Measurements from ENCODE around the gene CA10. TPM values are rescaled to one million over a fixed set of nuclear protein-coding genes. Genes with fewer than 3 reads are reported as not detected.

Gene CA10
- total RNA-seq, 1 experiment from 2014 or later, result not detected

DNA sequence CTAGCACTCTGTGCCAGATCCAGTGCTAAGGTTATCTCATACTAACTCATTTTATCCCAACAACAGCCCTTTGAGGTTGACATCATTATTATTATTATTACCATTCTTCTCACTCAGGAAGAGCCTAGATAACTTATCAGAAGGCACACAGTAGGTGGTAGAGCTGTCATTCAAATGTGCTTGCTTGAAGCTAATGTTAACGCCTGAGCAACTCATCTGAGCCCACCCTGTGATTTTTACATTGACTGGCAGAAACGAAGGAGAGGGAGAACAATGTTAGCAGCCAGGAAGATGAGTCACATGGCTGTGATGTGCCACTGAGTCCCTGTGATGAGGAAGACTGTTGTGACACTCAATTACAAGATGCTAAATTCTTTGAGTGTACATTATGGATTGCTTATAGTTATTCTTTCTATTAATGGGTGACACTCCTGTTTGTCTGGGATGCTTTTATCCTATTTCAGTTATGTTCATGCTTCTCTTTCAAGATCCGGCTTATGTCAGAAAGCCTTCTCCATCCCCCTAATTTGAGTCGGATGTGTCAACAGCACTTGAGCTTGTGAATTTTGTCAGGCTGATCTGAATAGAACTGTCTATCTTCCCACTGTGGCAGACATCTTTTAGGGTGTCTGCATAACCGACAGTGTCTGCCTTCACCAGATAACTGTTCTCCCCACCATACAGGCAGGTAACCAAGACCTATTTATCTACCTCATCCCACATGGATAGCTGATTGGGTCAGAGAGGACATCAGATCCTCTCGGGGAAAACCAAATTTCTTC lies 426.4 kb downstream of the CA10 start:
- H3K27me3 ChIP-seq, result no peaks in the 10 kb centered on the region

GRCh38 chr17:51730303-51731050 lies 428.0 kb downstream of the CA10 start:
- no peaks in the 10 kb centered on the region for H3K36me3 ChIP-seq
- no peaks in the 10 kb centered on the region for H3K9me3 ChIP-seq (replicated peaks)
- no peak overlapping the region for H3K4me3 ChIP-seq
- H3K4me1 ChIP-seq, result no peaks in the 10 kb centered on the region
- no peaks in the 10 kb centered on the region for H3K27me3 ChIP-seq
- DNase-seq, result no peak
- no peak overlapping the region for H3K27ac ChIP-seq

More for the DNA sequence above, 426.4 kb downstream of the CA10 start:
- Histone ChIP-seq H3K4me1 (no peaks in the 10 kb centered on the region), H3K36me3 (no peaks in the 10 kb centered on the region), H3K27ac (no peak overlapping the region), H3K4me3 (no peak overlapping the region), H3K9me3 (replicated peaks) (no peaks in the 10 kb centered on the region)
- no peak for DNase-seq

DNA sequence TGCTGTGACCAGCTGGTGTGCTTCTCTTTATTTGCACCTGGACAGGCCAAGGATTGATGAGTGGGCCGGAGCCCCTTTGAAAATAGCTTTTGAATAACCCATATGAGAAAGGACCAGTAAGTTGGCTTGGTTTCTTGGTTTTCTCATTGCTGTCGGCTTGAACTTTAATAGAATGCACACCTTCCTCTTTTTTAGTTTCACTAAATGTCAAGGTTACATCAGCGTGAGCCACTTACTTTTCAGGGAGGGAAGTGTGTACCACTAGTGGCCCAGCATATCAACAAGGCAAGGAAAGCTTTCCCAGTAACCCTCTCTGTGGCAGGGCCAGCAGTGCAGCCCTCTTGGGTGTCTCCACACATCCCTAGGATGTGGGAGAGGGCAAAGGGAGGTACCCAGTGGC lies 433.3 kb downstream of the CA10 start:
- H3K27ac ChIP-seq, result no peak overlapping the region
- no peaks in the 10 kb centered on the region for H3K4me1 ChIP-seq
- no peaks in the 10 kb centered on the region for H3K27me3 ChIP-seq
- H3K9me3 ChIP-seq (replicated peaks), result no peaks in the 10 kb centered on the region
- H3K36me3 ChIP-seq, result no peaks in the 10 kb centered on the region
- H3K4me3 ChIP-seq, result no peak overlapping the region
- DNase-seq, result no peak

DNA sequence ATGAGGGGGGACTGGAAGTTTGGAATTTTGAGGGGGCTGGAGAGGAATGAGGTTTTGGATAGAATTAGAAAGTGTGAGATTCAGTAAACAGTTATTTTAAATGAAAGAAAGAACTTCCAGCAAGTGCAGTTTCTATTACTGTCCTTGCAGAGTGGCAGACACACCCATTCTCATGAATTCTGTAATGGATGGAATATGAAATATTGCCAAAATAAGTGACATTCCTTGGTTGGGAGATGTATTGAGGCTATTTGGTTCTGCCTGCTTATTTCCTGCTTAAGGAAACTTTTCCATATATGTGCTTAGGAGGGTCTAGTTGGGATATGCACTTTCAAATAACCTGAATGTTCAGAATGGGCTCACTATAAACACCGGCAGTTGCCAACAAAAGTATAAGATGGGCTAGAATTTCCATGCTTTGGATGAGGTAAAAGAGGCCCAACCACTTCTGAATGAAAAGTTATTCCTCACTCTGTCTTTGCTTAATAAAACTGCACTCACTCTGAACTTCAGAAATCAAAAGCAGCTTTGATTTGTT lies 434.4 kb downstream of the CA10 start:
- H3K36me3 ChIP-seq, result no peaks in the 10 kb centered on the region
- H3K9me3 ChIP-seq (replicated peaks), result no peaks in the 10 kb centered on the region
- no peak overlapping the region for H3K4me3 ChIP-seq
- H3K4me1 ChIP-seq, result no peaks in the 10 kb centered on the region
- no peaks in the 10 kb centered on the region for H3K27me3 ChIP-seq
- DNase-seq, result no peak
- H3K27ac ChIP-seq, result no peak overlapping the region

DNA sequence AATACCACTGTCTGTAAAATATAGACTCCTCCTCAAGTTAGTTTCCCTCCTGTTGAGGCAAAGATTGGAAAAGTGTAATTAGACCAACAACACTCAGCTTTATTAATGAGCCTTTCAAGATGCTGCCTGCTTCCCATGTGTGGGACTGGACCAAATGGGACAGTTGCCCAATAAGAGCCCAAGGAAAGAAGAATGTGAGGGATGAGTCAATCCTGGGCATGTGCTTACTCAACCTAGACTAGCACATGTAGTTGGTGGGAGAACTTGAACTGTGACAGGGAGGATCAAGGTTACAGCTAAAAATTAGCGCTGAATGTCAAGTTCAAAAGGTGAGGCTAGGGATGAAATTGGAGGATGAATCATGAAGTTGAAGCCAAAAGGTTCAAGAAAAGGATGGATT lies 435.5 kb downstream of the CA10 start:
- no peak for DNase-seq
- H3K4me1 ChIP-seq, result no peaks in the 10 kb centered on the region

DNA sequence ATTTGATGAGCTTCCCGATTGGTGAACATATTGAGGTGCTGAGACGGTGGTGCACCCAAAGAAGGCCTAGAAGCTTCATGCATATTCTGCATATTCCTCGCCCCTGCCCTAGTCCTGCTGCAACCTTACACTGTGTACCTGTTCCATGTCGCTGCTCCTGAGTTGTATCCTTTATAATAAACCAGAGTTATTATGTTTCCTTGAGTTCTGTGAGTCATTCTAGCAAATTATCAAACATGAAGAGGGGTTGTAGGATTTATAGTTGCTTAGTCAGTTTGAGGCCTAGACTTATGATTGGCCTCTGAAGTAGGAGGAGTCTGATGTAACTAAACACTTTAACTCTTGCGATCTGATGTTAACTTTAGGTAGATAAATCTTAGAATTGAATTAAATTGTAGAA lies 436.8 kb downstream of the CA10 start:
- Histone ChIP-seq H3K4me3 (no peak overlapping the region), H3K36me3 (no peaks in the 10 kb centered on the region), H3K4me1 (no peaks in the 10 kb centered on the region), H3K27ac (no peak overlapping the region), H3K9me3 (replicated peaks) (no peaks in the 10 kb centered on the region), H3K27me3 (no peaks in the 10 kb centered on the region)
- DNase-seq, result no peak

More for the DNA sequence above, 435.5 kb downstream of the CA10 start:
- Histone ChIP-seq H3K27ac (no peak overlapping the region), H3K4me3 (no peak overlapping the region), H3K9me3 (replicated peaks) (no peaks in the 10 kb centered on the region), H3K36me3 (no peaks in the 10 kb centered on the region), H3K27me3 (no peaks in the 10 kb centered on the region)

GRCh38 chr17:51720439-51720838 lies 438.1 kb downstream of the CA10 start:
- no peak overlapping the region for H3K4me3 ChIP-seq

DNA sequence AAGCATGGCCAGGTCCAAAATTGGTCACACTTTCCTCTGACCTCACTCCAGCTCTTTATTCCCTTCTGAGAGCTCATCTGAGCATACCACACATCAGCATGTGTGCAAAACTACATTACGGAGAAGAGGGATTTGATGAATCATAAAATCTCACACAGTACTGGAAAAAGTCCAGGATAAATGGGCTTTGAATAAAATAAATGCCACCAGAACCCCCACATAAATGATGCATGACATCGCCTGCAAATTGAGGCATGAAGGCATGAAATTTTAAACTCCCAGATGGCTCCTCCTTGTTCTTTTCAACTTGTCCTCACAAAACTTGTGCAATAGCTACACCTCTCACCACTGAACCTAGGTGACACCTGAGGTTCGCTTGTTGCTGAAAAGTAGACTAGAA lies 439.5 kb downstream of the CA10 start:
- Histone ChIP-seq H3K27me3 (no peaks in the 10 kb centered on the region), H3K4me3 (no peak overlapping the region), H3K9me3 (replicated peaks) (no peaks in the 10 kb centered on the region), H3K36me3 (no peaks in the 10 kb centered on the region), H3K4me1 (no peaks in the 10 kb centered on the region), H3K27ac (no peak overlapping the region)
- DNase-seq, result no peak

More at GRCh38 chr17:51720439-51720838, 438.1 kb downstream of the CA10 start:
- no peaks in the 10 kb centered on the region for H3K27me3 ChIP-seq
- no peaks in the 10 kb centered on the region for H3K4me1 ChIP-seq
- H3K36me3 ChIP-seq, result no peaks in the 10 kb centered on the region
- H3K27ac ChIP-seq, result no peak overlapping the region
- no peaks in the 10 kb centered on the region for H3K9me3 ChIP-seq (replicated peaks)
- DNase-seq, result no peak

- Histone ChIP-seq H3K4me3 (no peak overlapping the region), H3K4me1 (no peaks in the 10 kb centered on the region), H3K9me3 (replicated peaks) (no peaks in the 10 kb centered on the region), H3K27me3 (no peaks in the 10 kb centered on the region), H3K36me3 (no peaks in the 10 kb centered on the region), H3K27ac (no peak overlapping the region)
- DNase-seq, result no peak
Observed at GRCh38 chr17:51711581-51711980, 446.9 kb downstream of the CA10 start.

DNA sequence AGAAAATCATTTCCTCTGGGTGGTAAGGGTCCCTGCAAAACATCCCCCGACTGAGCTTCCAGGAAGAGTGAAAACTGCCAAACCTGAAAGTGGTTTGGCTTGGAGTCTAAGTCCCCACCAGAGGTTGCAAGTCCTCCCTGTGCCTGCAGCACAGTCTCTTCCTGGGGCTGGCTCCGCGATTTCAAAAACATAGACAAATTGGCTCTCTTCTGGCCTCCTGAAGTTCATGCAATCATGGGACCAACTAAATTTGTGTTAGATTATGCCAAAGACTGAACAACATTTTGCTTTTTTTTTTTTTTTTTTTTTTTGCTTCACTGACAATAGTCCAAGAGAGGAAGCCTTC lies 447.9 kb downstream of the CA10 start:
- Histone ChIP-seq H3K4me1 (no peaks in the 10 kb centered on the region), H3K4me3 (no peak overlapping the region), H3K9me3 (replicated peaks) (no peaks in the 10 kb centered on the region), H3K27ac (no peak overlapping the region), H3K27me3 (no peaks in the 10 kb centered on the region), H3K36me3 (no peaks in the 10 kb centered on the region)
- DNase-seq, result no peak

GRCh38 chr17:51709694-51710633 lies 448.6 kb downstream of the CA10 start:
- no peaks in the 10 kb centered on the region for H3K36me3 ChIP-seq
- H3K27me3 ChIP-seq, result no peaks in the 10 kb centered on the region
- no peaks in the 10 kb centered on the region for H3K9me3 ChIP-seq (replicated peaks)
- H3K4me1 ChIP-seq, result no peaks in the 10 kb centered on the region
- H3K27ac ChIP-seq, result no peak overlapping the region
- DNase-seq, result no peak
- no peak overlapping the region for H3K4me3 ChIP-seq

DNA sequence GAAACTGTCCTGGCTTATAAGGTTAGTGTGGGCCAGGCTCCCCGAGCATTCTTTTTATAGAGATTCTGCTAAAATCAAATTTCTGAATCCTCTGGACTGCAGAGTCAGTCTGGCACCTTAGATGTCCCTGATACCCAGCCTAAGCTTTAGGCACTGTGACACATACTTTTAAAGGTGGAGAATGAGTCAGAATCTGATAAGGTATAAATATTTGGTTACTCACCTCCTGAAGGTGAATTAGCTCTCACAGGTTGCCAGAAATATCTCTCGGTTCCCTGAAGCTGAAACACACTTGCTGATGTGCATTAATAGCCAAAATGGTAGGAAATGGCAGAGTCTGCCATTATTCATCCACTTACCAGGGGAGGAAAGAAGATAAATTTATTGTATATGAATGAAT lies 451.3 kb downstream of the CA10 start:
- no peak for DNase-seq
- Histone ChIP-seq H3K27ac (no peak overlapping the region), H3K4me3 (no peak overlapping the region), H3K4me1 (no peaks in the 10 kb centered on the region), H3K36me3 (no peaks in the 10 kb centered on the region), H3K9me3 (replicated peaks) (no peaks in the 10 kb centered on the region), H3K27me3 (no peaks in the 10 kb centered on the region)

- Histone ChIP-seq H3K36me3 (no peaks in the 10 kb centered on the region), H3K4me3 (no peak overlapping the region), H3K4me1 (no peaks in the 10 kb centered on the region), H3K27me3 (no peaks in the 10 kb centered on the region), H3K9me3 (replicated peaks) (no peaks in the 10 kb centered on the region), H3K27ac (no peak overlapping the region)
- DNase-seq, result no peak
Observed at GRCh38 chr17:51706093-51706492, 452.4 kb downstream of the CA10 start.

DNA sequence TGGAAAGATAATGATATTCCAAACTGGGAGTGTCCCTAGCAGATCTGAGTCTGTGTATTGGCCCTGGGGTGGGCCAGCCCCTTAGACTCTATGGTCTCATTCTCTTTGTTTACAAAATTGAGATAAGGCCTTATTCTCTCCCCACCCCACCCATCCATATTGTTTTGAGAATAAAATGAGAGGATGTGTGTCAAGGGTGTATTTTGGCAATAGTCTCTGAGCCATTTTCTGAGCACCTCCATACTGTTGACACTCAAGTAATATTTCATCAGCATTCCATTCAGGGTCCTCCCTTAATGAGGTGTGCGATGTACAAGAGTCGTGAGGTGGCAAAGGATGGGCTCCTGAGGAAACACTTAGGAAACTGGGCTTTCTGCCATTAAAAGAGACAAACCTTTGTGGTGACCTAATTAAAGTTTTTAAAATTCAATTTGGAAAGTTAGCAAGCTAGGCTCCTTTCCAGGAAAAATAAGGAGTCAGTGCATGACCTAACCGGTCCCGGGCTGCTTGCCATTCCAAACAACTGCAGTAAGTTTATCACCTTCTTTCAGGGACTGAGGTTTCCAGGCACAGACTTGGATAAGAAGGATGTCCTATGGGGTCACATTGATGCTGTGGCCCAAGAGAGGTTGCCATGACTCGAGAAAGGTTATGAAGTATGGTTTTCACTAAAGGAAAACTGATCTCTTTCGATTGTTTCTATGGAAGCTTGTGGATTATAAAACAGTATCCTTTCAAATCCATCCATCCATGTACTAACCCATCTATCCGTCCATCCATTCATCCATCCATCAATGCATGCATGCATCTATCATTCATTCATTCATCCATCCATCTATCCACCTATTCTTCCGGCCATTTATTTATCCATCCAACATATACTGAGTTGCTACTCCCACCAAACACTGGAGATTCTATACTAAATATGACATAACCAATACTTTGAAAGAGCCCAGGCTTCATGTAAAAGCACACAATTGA lies 454.9 kb downstream of the CA10 start:
- Histone ChIP-seq H3K9me3 (replicated peaks) (no peaks in the 10 kb centered on the region), H3K4me3 (no peak overlapping the region), H3K4me1 (no peaks in the 10 kb centered on the region), H3K27me3 (no peaks in the 10 kb centered on the region), H3K27ac (no peak overlapping the region), H3K36me3 (no peaks in the 10 kb centered on the region)
- no peak for DNase-seq

All from SJCRH30 (cell line).